Measurements from ENCODE around the gene GAL3ST2.
A peak's percentile ranks its signal among the peaks of the same experiment; 100 is the strongest.
"Not testable (repeated sequence)": the region's sequence is repeated elsewhere in the genome, so short reads cannot be mapped to it uniquely, and the experiment has no call there.

The GAL3ST2 gene

DNA sequence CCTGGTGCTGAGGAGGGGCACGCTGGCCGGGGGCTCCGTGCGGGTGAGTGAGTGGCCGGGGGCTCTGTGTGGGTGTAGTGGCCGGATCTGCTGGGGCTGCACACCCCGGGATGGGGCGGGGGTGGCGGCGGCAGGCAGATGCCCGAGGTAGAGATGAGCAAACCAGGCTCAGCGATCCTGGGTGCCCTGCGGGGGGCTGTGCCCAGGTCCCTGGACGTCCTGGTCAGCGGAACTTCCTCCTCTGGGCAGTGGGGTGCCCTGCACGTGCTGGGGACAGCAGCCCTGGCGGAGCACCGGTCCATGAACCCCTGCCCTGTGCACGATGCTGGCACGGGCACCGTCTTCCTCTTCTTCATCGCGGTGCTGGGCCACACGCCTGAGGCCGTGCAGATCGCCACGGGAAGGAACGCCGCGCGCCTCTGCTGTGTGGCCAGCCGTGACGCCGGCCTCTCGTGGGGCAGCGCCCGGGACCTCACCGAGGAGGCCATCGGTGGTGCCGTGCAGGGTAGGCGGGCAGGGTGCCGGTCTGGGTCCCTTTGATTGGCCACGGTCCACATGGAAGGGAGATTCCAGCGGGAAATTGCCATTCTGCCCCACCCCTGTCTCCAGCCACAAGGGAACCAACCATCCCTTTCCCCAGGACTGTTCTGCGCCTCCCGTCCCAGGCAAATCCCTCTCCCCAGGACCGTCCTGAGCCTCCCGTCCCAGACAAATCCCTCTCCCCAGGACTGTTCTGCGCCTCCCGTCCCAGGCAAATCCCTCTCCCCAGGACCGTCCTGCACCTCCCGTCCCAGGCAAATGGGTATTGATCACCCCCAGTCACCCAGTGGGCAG is 38.2 kb downstream of the GAL3ST2 start:
- no peak for DNase-seq (ENCODE audit: low read depth, low spot score)
- H3K36me3 ChIP-seq (ENCODE audit: insufficient read depth, low read length), result no peaks in the 10 kb centered on the region
- no peaks in the 10 kb centered on the region for H3K9me3 ChIP-seq (ENCODE audit: low read depth, low read length)
- H3K27ac ChIP-seq, result no peak overlapping the region; the same call in 1 of the 2 replicates
- H3K9ac ChIP-seq (ENCODE audit: insufficient read length), result no peak overlapping the region
- TF ChIP-seq EZH2 (IDR thresholded peaks at IDR 0.05), result no peak
- TF ChIP-seq FOXP2 (optimal IDR thresholded peaks at IDR 0.05; ENCODE audit: control extremely low read depth, extremely low read length, insufficient read depth), result no peak
- no peak for TF ChIP-seq POLR2AphosphoS5 (IDR thresholded peaks at IDR 0.05; ENCODE audit: borderline replicate concordance, low read depth, low read length)
- H3K4me3 ChIP-seq, result no peak overlapping the region

DNA sequence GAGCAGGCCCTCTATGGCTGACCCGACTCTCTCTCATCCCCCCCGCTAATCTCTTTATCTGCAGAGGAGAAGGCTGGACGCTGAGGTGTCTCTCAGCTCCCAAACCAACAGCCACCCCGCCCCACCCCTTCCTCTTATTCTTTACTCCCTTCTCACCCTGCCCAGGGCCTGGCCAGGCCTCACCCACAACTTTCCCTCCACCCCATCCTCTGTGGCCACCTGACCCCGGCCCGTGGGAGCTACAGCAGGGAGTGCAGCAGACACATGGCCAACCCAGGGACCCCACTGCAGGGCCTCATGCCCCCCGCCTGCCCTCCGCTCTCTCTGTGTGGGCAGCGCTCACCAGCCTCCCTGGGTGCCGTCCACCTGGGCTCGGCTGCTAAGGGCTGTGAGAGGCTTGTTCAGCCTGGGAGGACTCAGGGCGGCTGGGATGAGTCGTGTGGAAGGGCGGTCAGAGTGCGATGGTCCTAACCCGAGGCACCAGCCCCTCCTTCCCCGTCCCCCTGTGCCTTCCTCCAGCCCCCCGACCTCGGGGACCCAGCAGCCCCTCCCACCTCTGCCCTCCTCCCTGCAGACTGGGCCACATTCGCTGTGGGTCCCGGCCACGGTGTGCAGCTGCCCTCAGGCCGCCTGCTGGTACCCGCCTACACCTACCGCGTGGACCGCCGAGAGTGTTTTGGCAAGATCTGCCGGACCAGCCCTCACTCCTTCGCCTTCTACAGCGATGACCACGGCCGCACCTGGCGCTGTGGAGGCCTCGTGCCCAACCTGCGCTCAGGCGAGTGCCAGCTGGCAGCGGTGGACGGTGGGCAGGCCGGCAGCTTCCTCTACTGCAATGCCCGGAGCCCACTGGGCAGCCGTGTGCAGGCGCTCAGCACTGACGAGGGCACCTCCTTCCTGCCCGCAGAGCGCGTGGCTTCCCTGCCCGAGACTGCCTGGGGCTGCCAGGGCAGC is 39.1 kb downstream of the GAL3ST2 start:
- Histone ChIP-seq H3K9ac (ENCODE audit: insufficient read length) (no peak overlapping the region), H3K36me3 (ENCODE audit: insufficient read depth, low read length) (no peaks in the 10 kb centered on the region), H3K27ac (no peak overlapping the region), H3K4me3 (no peak overlapping the region), H3K9me3 (ENCODE audit: low read depth, low read length) (no peaks in the 10 kb centered on the region)
- DNase-seq (ENCODE audit: low read depth, low spot score), result no peak
- TF ChIP-seq EZH2 (IDR thresholded peaks at IDR 0.05), result no peak

- no peak overlapping the region for H3K9ac ChIP-seq (ENCODE audit: insufficient read length)
- peak overlapping the region; percentile 68 for H3K27ac ChIP-seq
- TF ChIP-seq EZH2 (IDR thresholded peaks at IDR 0.05) (no peak), POLR2AphosphoS5 (IDR thresholded peaks at IDR 0.05; ENCODE audit: borderline replicate concordance, low read depth, low read length) (no peak), FOXP2 (optimal IDR thresholded peaks at IDR 0.05; ENCODE audit: control extremely low read depth, extremely low read length, insufficient read depth) (no peak)
These were observed 40.0 kb downstream of the GAL3ST2 start for GRCh38 chr2:241816431-241817121.

DNA sequence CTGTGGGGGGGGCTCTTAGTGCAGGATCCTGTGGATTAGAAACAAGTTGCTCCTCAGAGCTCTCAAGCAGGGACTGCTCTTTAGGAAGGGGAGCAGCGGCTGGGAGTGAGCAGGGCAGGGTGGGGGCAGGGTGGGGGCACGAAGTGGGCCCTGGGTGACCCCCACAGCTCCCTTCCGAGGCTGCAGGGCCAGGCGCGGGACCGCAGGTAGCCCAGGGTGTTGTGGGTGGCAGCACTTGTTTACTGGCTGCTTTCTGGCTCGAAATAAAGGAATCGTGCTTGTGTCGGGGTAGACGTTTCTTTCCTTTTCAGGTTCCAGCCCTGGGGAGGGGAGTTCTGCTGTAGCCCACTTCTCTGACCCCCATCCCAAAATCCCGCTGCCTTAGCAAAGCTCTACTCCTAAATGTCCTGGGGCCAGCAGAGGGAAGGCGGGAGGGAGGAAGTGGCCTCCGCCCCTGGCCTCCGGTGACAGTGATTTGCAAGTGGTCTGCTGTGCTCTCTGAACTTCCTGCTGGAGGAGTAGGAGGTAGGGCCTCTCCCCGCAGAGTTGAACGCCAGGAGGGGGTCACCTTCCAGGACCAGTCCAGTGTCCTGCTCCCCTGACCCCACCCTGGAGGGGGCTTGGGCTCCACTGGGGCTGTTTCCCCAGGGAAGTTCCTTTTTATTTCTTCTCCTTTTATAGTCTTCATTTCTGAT is 40.7 kb downstream of the GAL3ST2 start:
- Histone ChIP-seq H3K4me3 (no peak overlapping the region), H3K9ac (ENCODE audit: insufficient read length) (peak overlapping the region; percentile 26), H3K36me3 (ENCODE audit: insufficient read depth, low read length) (no peaks in the 10 kb centered on the region), H3K27ac (peak overlapping the region; percentile 68), H3K9me3 (ENCODE audit: low read depth, low read length) (no peaks in the 10 kb centered on the region)
- TF ChIP-seq EZH2 (IDR thresholded peaks at IDR 0.05), result no peak
- no peak for DNase-seq (ENCODE audit: low read depth, low spot score)

More at GRCh38 chr2:241816431-241817121, 40.0 kb downstream of the GAL3ST2 start:
- no peaks in the 10 kb centered on the region for H3K9me3 ChIP-seq (ENCODE audit: low read depth, low read length)
- DNase-seq (ENCODE audit: low read depth, low spot score), result no peak
- no peak overlapping the region for H3K4me3 ChIP-seq
- H3K36me3 ChIP-seq (ENCODE audit: insufficient read depth, low read length), result no peaks in the 10 kb centered on the region

- not testable (repeated sequence) for H3K9ac ChIP-seq (ENCODE audit: insufficient read length); H3K36me3 ChIP-seq (ENCODE audit: insufficient read depth, low read length); H3K4me3 ChIP-seq; H3K9me3 ChIP-seq (ENCODE audit: low read depth, low read length); DNase-seq (ENCODE audit: low read depth, low spot score)
- H3K27ac ChIP-seq, result peak overlapping the region; percentile 68; the same call in 1 of the 2 replicates
These were observed 41.2 kb downstream of the GAL3ST2 start for GRCh38 chr2:241817821-241818215.

GRCh38 chr2:241818229-241818942 is 41.8 kb downstream of the GAL3ST2 start:
- H3K4me3 ChIP-seq, result no peak overlapping the region
- no peaks in the 10 kb centered on the region for H3K36me3 ChIP-seq (ENCODE audit: insufficient read depth, low read length)
- no peak overlapping the region for H3K27ac ChIP-seq
- no peaks in the 10 kb centered on the region for H3K9me3 ChIP-seq (ENCODE audit: low read depth, low read length)
- no peak for DNase-seq (ENCODE audit: low read depth, low spot score)
- no peak for TF ChIP-seq EZH2 (IDR thresholded peaks at IDR 0.05)
- no peak overlapping the region for H3K9ac ChIP-seq (ENCODE audit: insufficient read length)

GRCh38 chr2:241818943-241819270 is 42.3 kb downstream of the GAL3ST2 start:
- H3K9me3 ChIP-seq (ENCODE audit: low read depth, low read length), result no peaks in the 10 kb centered on the region
- no peak overlapping the region for H3K27ac ChIP-seq
- H3K9ac ChIP-seq (ENCODE audit: insufficient read length), result no peak overlapping the region
- no peak for DNase-seq (ENCODE audit: low read depth, low spot score)
- no peaks in the 10 kb centered on the region for H3K36me3 ChIP-seq (ENCODE audit: insufficient read depth, low read length)
- TF ChIP-seq FOXP2 (optimal IDR thresholded peaks at IDR 0.05; ENCODE audit: control extremely low read depth, extremely low read length, insufficient read depth), result no peak
- no peak for TF ChIP-seq EZH2 (IDR thresholded peaks at IDR 0.05)
- TF ChIP-seq POLR2AphosphoS5 (IDR thresholded peaks at IDR 0.05; ENCODE audit: borderline replicate concordance, low read depth, low read length), result no peak
- no peak overlapping the region for H3K4me3 ChIP-seq

- H3K9ac ChIP-seq (ENCODE audit: insufficient read length); H3K9me3 ChIP-seq (ENCODE audit: low read depth, low read length); H3K36me3 ChIP-seq (ENCODE audit: insufficient read depth, low read length); DNase-seq (ENCODE audit: low read depth, low spot score); H3K27ac ChIP-seq; H3K4me3 ChIP-seq: not testable (repeated sequence)
These were observed 43.5 kb downstream of the GAL3ST2 start for GRCh38 chr2:241819947-241820624.

All from SK-N-MC (cell line).